IPS-15b (cell line): ENCODE data around the gene PBX4.

ENCODE experiments used
- H3K27me3 ChIP-seq: one replicate; pipeline ENCODE4 v1.6.1; 2013; ENCODE audit warnings: low read length; ENCODE audit not compliant: control insufficient read depth, insufficient read depth
- H3K36me3 ChIP-seq: one replicate; pipeline ENCODE4 v1.6.1; 2013; ENCODE audit warnings: low read length; ENCODE audit not compliant: control insufficient read depth, insufficient read depth
- H3K4me1 ChIP-seq: one replicate; pipeline ENCODE4 v1.6.1; 2013; ENCODE audit warnings: mild to moderate bottlenecking, low read length; ENCODE audit not compliant: control insufficient read depth, insufficient read depth
- H3K4me3 ChIP-seq: one replicate; pipeline ENCODE4 v1.5.1; 2013; ENCODE audit warnings: low read depth, low read length
- H3K9ac ChIP-seq: one replicate; pipeline ENCODE4 v1.6.1; 2013; ENCODE audit warnings: low read depth, mild to moderate bottlenecking, low read length
- H3K9me3 ChIP-seq: one replicate; pipeline ENCODE4 v1.6.1; 2013; ENCODE audit warnings: mild to moderate bottlenecking, low read length; ENCODE audit not compliant: control insufficient read depth, insufficient read depth

The PBX4 gene

DNA sequence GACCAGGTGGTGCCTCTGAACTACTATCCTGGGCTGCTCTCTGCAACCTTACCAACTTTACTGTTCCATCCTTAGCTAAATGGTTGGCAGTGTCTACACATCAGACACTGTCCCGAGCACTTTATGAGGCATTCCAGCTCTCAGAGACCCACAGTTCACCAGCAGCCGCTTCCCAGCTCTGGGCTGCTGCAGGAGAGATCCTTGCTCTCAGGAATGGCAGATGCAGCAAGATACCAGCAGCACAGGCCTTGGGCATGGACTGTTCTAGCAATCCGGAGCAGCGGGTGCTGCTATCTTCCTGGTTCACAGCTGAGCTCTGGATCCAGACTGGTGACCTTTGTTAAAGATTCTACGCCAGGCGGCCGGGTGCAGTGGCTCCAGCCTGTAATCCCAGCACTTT is 12.9 kb upstream of the PBX4 start:
- Histone ChIP-seq H3K9me3 (no peaks in the 10 kb centered on the region), H3K36me3 (peaks cover 12% of the 10 kb centered on the region), H3K4me3 (no peak overlapping the region), H3K4me1 (peaks cover 2% of the 10 kb centered on the region), H3K27me3 (no peaks in the 10 kb centered on the region), H3K9ac (no peak overlapping the region)

DNA sequence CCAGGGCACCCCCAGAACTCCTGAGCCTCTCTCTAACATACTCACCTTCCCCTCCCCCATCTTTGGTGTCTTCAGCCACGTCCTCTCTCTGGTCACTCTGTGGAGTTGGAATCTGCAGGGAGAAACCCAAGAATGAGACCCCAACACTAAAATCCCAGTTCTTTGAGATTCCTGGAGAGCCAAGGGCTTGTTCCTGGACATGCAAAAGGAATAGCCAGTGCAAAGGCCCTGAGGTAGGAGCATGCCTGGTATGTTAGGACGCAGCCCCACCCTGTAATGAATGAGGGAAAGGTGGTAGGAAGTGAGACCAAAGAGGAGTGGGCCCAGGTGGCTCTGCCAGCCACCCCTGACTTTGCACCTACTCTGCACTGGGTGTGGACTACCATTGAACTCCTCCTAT is 11.9 kb upstream of the PBX4 start:
- Histone ChIP-seq H3K4me1 (peaks cover 2% of the 10 kb centered on the region), H3K36me3 (peaks cover 12% of the 10 kb centered on the region), H3K9ac (no peak overlapping the region), H3K4me3 (no peak overlapping the region), H3K27me3 (no peaks in the 10 kb centered on the region), H3K9me3 (no peaks in the 10 kb centered on the region)

DNA sequence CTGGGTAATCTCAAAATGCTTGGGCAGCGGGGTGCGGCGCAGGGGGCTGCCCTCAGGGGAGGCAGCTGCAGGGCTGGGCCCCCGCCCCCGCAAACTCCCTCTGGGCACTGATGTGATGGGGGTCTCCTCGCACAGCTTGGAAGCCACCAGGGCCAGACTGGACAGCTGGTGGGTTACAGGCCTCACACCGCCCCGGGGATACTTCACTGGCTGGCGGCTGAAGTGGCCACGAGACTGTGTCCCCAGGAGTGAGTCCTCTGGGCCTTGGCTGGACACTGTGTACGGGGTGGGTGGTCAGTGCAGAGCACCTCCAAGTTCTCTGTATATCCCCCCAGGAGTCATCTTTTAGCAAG is 11.6 kb upstream of the PBX4 start:
- Histone ChIP-seq H3K9me3 (no peaks in the 10 kb centered on the region), H3K9ac (no peak overlapping the region), H3K4me3 (no peak overlapping the region), H3K27me3 (no peaks in the 10 kb centered on the region), H3K4me1 (peaks cover 2% of the 10 kb centered on the region), H3K36me3 (peaks cover 12% of the 10 kb centered on the region)

DNA sequence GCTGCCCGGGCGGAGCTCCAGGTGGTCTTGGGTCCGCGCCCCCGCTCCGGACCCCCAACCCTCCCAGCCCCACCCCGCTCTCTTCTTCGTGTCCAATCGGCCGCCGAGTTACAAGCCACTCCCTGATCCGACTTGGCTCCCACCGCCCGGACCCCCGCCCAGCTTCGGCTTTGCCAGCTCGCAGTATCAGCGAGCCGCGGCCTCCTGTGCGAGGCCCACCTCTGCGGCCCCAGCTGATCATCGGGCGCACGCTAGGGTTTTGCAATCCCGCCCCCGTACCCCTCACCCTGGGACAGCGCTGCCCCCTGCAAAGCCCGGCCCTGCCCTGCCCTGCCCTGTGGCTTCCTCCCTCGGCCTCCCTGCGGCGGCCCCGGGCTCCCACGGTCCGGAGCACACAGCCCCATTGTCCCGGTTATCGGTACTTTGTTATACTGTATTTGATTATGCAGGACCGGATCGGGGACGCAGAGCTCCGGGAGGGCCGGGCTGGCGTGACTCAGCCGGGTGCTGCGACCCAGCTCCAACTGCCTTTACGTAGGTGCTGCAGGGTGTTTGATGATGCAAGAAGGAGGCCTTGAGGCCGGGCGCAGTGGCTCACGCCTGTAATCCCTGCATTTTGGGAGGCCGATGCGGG is 10.1 kb upstream of the PBX4 start:
- peak overlapping the region; percentile 47 for H3K9ac ChIP-seq
- H3K27me3 ChIP-seq: no peaks in the 10 kb centered on the region
- no peaks in the 10 kb centered on the region for H3K9me3 ChIP-seq
- H3K4me1 ChIP-seq: peaks cover 2% of the 10 kb centered on the region
- peaks cover 11% of the 10 kb centered on the region for H3K36me3 ChIP-seq
- peak overlapping the region; percentile 54 for H3K4me3 ChIP-seq

DNA sequence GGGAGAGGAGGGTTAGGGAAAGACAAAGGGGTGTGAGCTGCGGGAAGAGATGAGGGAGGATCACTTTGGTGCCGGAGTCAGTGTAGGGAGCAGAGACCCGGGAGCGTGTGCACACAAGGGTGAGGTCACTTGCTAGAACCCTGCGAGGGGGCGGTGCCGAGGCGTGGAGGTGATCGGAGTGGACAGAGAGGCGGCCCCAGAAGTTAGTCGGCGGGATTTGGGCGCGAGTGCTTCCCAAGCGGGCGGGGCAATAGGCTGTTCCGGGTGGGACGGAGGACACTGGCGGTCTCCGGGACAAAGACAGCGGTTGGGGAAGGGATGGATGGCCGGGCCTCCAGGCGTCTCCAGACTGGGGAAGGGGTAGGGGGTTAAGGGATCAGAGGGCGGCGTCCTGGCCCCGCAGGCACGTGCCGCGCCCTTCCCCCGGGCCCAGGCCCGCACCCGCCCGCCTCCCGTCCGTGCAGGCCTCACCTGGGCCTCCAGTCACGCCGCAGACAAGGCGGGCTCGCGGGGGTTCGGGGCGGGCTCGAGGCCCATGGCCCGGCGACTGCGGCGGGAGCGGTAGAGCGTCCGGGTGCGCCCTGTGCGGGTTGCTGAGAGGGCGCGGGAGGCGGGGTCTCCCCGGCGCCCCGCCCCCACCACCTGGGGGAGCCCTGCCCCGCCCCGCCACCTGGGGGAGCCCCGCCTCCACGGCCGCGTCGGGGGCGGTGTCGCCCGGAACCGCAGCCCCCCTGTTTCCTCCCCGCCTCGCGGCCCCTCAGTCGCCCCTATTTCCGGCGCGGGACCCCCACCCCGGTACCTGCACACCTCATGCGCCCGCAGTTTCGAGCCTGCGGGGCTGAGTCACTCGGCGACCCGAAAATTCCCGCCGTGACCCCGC is 9.4 kb upstream of the PBX4 start, which contains the start of gene LPAR2:
TSS of gene LPAR2 (minus strand) at position 600 of the 880 bp plus-strand sequence. CDS start 945 bp downstream, outside the sequence.
- H3K36me3 ChIP-seq: peaks cover 11% of the 10 kb centered on the region
- H3K27me3 ChIP-seq: no peaks in the 10 kb centered on the region
- H3K4me3 ChIP-seq: peak within 1 kb of the TSS; percentile 70
- H3K9me3 ChIP-seq: no peaks in the 10 kb centered on the region
- peaks cover 2% of the 10 kb centered on the region for H3K4me1 ChIP-seq
- peak within 1 kb of the TSS; percentile 76 for H3K9ac ChIP-seq

DNA sequence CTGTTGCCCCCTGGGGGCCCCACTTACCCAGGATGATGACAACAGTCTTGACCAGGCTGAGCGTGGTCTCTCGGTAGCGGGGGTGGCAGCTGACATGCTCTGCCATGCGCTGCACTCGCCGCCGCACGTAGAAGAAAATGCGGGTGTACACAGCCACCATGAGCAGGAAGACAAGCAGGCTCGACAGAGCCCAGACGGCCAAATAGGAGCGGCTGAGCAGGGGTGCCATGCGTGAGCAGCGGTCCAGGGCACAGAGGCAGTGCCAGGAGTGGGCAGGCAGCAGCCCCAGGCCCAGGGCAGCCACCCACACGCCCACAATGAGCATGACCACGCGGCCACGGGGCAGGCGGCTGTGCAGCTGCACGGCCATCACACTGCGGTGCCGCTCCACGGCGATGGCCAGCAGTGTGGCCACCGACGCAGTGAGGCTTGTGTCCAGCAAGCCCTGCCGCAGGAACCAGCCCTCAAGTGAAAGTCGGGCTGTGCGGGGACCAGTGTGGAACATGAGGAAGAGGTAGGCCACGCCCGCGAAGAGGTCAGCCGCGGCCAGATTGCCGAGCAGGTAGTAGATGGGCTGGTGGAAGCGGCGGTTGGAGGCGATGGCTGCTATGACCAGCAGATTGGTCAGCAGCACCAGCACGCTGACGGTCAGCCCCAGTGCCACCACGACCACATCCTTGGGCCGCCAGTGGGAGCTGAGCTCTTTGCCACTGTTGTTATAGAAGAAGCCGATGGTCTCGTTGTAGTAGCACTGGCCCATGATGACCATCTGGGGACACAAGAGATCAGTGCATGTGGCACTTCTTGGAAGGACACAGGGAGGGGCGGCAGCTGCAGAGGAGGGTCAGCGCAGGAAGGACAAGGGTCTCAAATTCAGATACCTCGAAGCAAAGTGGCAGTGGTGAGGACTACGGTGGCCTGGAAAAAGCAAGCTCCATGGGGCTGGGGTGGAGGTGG is 8.3 kb upstream of the PBX4 start:
- Histone ChIP-seq H3K4me1 (peaks cover 2% of the 10 kb centered on the region), H3K9ac (peak overlapping the region; percentile 76), H3K27me3 (no peaks in the 10 kb centered on the region), H3K9me3 (no peaks in the 10 kb centered on the region), H3K4me3 (peak overlapping the region; percentile 70), H3K36me3 (peaks cover 15% of the 10 kb centered on the region)

DNA sequence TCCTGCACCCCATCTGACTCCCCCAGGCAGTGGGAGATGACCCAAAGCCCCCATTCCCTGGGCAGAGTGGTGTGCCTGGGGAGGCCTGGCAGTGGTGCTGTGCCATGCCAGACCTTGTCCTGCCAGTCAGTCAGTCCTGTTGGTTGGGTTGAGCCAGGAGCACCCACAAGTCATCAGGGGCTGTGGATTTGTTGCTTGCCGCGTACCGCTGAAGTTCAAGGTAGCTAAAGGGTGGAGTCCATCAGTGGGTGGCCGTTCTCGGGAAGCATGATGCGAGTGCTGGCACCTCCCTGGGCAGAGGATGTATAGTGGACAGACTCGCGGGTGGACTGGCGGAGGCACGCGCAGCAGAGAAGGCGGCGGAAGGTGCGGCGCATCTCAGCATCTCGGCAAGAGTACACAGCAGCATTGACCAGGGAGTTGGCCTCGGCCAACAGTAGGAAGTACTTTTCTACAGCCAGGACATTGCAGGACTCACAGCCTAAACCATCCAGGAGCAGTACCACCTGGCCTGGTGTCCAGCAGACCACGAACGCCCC is 5.6 kb upstream of the PBX4 start:
- Histone ChIP-seq H3K4me1 (peaks cover 4% of the 10 kb centered on the region), H3K9ac (no peak overlapping the region)

DNA sequence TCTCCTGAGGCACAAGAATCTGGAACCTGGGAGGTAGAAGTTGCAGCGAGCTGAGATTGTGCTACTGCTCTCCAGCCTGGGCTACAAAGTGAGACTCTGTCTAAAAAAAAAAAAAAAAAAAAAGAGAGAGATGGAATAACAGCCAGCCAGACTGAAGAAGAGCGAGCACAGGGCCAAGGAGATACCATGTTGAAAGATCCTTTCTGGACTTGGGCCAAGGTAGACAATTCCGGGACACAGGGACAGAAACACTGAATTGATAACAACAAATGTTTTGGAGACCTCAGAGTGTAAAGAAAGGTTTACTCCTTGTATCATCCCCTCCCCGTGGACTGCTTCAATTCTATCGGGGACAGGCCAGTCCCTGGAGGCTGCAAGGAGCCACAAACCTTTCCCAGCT is 4.9 kb upstream of the PBX4 start:
- Histone ChIP-seq H3K9me3 (no peaks in the 10 kb centered on the region), H3K4me1 (peaks cover 4% of the 10 kb centered on the region), H3K36me3 (peaks cover 15% of the 10 kb centered on the region), H3K4me3 (no peak overlapping the region), H3K27me3 (peaks cover 3% of the 10 kb centered on the region), H3K9ac (no peak overlapping the region)

More for the DNA sequence above, 5.6 kb upstream of the PBX4 start:
- Histone ChIP-seq H3K4me3 (no peak overlapping the region), H3K36me3 (peaks cover 15% of the 10 kb centered on the region), H3K9me3 (no peaks in the 10 kb centered on the region), H3K27me3 (peaks cover 3% of the 10 kb centered on the region)

DNA sequence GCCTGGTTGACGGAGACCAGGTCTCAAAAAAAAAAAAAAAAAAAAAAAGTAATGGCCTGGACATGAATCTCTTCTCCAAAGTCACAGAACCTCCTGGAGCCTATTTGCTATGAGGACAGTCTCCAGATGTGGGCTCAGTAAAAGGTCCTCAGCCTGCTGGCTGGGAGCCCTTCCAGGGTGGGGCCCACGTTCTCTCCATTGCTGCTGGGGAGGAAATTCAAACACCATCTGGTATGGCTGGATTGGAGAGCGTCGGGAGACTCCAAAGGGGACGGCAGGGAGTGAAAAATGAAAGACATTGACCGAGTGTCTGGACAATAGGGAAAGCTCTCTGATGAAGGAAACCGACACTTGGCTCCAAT is 1.3 kb upstream of the PBX4 start:
- H3K9me3 ChIP-seq: no peaks in the 10 kb centered on the region
- H3K4me1 ChIP-seq: peaks cover 2% of the 10 kb centered on the region
- H3K36me3 ChIP-seq: peaks cover 11% of the 10 kb centered on the region
- no peak overlapping the region for H3K4me3 ChIP-seq
- no peak overlapping the region for H3K9ac ChIP-seq
- H3K27me3 ChIP-seq: peaks cover 13% of the 10 kb centered on the region

DNA sequence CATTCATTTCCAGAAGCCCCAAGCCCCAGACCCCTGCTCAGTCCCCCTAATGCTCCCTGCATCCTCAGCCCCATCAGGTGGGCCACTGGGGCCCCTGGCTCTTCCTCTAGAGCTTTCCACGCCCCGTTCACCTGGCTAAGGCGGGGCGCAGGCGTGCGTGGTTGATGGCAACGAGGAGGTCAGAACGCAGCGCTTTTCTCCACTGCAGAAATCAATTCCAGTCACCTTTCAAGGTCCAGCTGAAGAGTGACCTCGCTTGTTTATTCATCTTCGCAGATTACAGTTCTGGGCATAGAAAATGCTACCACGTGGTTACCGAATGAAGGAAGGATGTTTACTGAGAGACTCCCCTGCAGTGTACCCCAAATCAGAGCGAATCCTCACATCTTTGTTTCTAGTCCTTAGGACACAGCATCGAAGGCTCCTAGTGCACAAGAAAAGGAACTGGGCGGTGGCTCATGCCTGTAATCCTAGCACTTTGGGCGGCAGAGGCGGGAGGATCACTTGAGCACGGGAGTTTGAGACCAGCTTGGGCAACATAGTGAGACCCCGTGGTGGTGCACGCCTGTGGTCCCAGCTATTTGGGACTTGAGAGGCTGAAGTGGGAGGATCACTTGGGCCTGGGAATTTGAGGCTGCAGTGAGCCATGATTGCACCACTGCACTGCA is 828 bp upstream of the PBX4 start:
- Histone ChIP-seq H3K9ac (no peak overlapping the region), H3K27me3 (peaks cover 13% of the 10 kb centered on the region), H3K36me3 (peaks cover 8% of the 10 kb centered on the region), H3K4me3 (peak overlapping the region; percentile 69), H3K9me3 (no peaks in the 10 kb centered on the region), H3K4me1 (peaks cover 2% of the 10 kb centered on the region)

DNA sequence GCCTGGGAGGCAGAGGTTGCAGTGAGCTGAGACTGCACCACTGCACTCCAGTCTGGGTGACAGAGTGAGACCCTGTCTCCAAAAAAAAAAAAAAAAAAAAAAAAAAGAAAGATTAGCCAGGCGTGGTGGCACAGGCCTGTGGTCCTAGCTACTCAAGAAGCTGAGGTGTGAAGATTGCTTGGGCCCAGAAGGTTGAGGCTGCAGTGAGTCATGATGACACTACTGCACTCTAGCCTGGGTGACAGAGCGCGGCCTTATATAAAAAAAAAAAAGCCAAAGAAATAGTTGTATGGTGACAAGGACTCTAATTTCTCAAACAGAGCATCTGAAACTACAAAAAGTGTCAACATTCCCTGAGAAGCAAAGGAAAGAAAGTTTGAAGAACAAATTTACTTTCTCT is 3.4 kb downstream of the PBX4 start:
- Histone ChIP-seq H3K9me3 (no peaks in the 10 kb centered on the region), H3K36me3 (no peaks in the 10 kb centered on the region), H3K4me1 (peaks cover 2% of the 10 kb centered on the region), H3K9ac (no peak overlapping the region), H3K27me3 (peaks cover 13% of the 10 kb centered on the region), H3K4me3 (no peak overlapping the region)
